ENCODE results near the gene SLC7A5. TPM values are rescaled to one million over a fixed set of nuclear protein-coding genes. Genes with fewer than 3 reads are reported as not detected.

The SLC7A5 gene
- total and polyA plus RNA-seq, 8 donors, result 9.6 to 35.0 (median 11.1) TPM

GRCh38 chr16:87832741-87833502 lies 36.4 kb downstream of the SLC7A5 start:
- intact Hi-C loops (cut with DNase I), result no loop called here
- no peaks in the 10 kb centered on the region for H3K27me3 ChIP-seq
- no peak for TF ChIP-seq CTCF (IDR thresholded peaks at IDR 0.05)
- ATAC-seq, result no peak
- H3K9me3 ChIP-seq, result no peaks in the 10 kb centered on the region
- no peaks in the 10 kb centered on the region for H3K4me1 ChIP-seq
- H3K4me3 ChIP-seq, result no peak overlapping the region
- peak in 1 of 4 donors; percentile 80 for DNase-seq
- H3K36me3 ChIP-seq, result peaks cover 0 to 75% of the 10 kb centered on the region in 2 donors
- H3K27ac ChIP-seq, result no peak overlapping the region

- DNase-seq (no peak), ATAC-seq (no peak)
- H3K4me3 ChIP-seq, result no peak overlapping the region
- no peak overlapping the region for H3K27ac ChIP-seq
- intact Hi-C loops (cut with DNase I), result no loop called here
- H3K4me1 ChIP-seq, result no peaks in the 10 kb centered on the region
- no peak for TF ChIP-seq CTCF (IDR thresholded peaks at IDR 0.05)
- H3K9me3 ChIP-seq, result no peaks in the 10 kb centered on the region
- H3K27me3 ChIP-seq, result no peaks in the 10 kb centered on the region
- H3K36me3 ChIP-seq, result peaks cover 0 to 67% of the 10 kb centered on the region in 2 donors
Observed at GRCh38 chr16:87832137-87832527, 37.2 kb downstream of the SLC7A5 start.

GRCh38 chr16:87831421-87832136 lies 37.7 kb downstream of the SLC7A5 start:
- no peak overlapping the region for H3K4me3 ChIP-seq
- no peak for TF ChIP-seq CTCF (IDR thresholded peaks at IDR 0.05)
- H3K27me3 ChIP-seq, result no peaks in the 10 kb centered on the region
- no peak for ATAC-seq
- peak in 1 of 4 donors; percentile 69 for DNase-seq
- H3K27ac ChIP-seq, result no peak overlapping the region
- no peaks in the 10 kb centered on the region for H3K9me3 ChIP-seq
- H3K4me1 ChIP-seq, result no peaks in the 10 kb centered on the region
- H3K36me3 ChIP-seq, result peaks cover 0 to 62% of the 10 kb centered on the region in 2 donors
- intact Hi-C loops (cut with DNase I), result no loop called here

- DNase-seq (peak in 1 of 4 donors; percentile 70), ATAC-seq (no peak)
- no peak for TF ChIP-seq CTCF (IDR thresholded peaks at IDR 0.05)
- no peak overlapping the region for H3K27ac ChIP-seq
- peaks cover 0 to under 1% of the 10 kb centered on the region in 2 donors for H3K27me3 ChIP-seq
- intact Hi-C loops (cut with DNase I), result no loop called here
- peaks cover 0 to 54% of the 10 kb centered on the region in 2 donors for H3K36me3 ChIP-seq
- no peak overlapping the region for H3K4me3 ChIP-seq
- no peaks in the 10 kb centered on the region for H3K4me1 ChIP-seq
- H3K9me3 ChIP-seq, result no peaks in the 10 kb centered on the region
Observed at GRCh38 chr16:87830673-87831420, 38.5 kb downstream of the SLC7A5 start.
